Measurements from ENCODE around the gene IQCC. TPM values are rescaled to one million over a fixed set of nuclear protein-coding genes. Genes with fewer than 3 reads are reported as not detected.
A peak's percentile ranks its signal among the peaks of the same experiment; 100 is the strongest.

The IQCC gene
- total RNA-seq, 1 donor from 2014 or later: 3.1 TPM

DNA sequence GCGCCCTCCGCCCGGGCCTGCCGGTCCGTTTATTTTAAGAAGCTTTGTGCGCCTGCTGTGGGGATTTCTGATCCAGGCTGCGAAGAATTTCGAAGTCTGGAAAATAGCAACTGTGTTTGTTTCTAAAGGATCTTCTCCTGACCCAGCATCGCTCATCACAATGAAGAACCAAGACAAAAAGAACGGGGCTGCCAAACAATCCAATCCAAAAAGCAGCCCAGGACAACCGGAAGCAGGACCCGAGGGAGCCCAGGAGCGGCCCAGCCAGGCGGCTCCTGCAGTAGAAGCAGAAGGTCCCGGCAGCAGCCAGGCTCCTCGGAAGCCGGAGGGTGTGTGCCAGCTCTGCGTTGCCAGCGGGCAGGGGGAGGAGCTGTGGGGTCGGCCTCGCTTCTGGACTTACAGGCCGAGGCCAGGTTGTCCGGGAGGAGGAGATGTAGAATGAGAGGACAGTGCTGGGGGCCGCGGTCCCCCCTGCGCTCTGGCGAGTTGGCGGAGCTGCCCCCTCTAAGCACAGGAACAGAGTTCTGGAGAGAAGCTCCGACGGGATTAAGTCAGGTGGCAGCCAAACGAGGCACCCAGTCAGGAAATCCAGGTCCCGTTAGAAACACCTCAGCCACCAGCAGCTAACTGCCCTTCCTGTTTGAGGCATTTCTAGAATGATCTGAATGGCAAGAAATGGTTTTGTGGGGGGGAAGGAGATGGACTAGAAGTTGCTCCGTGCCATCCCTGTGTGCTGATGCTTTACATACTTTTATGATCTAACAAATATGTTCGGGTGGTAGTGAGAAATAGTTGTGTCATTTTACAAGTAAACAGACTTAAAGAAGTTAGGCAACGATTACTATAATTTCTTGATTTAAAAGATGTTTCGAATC is 25.0 kb upstream of the IQCC start:
- Mint-ChIP-seq H3K9me3 (ENCODE audit: unreplicated experiment) (no peaks in the 10 kb centered on the region), H3K27me3 (ENCODE audit: unreplicated experiment) (no peaks in the 10 kb centered on the region), H3K27ac (ENCODE audit: unreplicated experiment) (peak overlapping the region; percentile 97), H3K36me3 (ENCODE audit: unreplicated experiment) (peaks cover 23% of the 10 kb centered on the region), H3K4me3 (ENCODE audit: unreplicated experiment) (peak overlapping the region; percentile 88), H3K4me1 (ENCODE audit: unreplicated experiment) (peaks cover 44% of the 10 kb centered on the region)
- TF ChIP-seq CTCF (IDR thresholded peaks at IDR 0.05): no peak
- DNase-seq (ENCODE audit: extremely low spot score, unreplicated experiment): peak; percentile 90

- Mint-ChIP-seq H3K4me1 (ENCODE audit: unreplicated experiment) (peaks cover 46% of the 10 kb centered on the region), H3K4me3 (ENCODE audit: unreplicated experiment) (peak overlapping the region; percentile 88)
- DNase-seq (ENCODE audit: extremely low spot score, unreplicated experiment): no peak
Measured at GRCh38 chr1:32181065-32181464, 24.4 kb upstream of the IQCC start.

DNA sequence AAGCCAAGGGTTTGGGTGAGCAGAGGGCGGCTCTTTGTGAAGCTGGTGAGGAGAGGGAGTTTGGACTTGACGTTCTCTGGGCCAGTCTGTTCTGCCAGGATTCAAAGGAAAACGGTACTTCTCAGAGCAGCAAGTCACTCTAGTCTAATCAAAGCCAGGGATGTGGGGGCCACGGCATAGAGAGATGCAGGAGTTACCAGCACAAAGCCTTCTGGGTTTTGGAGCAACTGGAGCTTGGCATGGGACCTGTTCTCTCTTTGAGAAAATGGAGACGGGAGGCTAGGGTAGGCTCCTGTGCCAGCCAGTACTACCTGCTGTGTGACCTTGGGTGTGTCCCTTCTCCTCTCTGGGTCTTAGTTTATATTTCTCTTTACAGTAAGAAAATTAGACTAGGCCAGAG is 23.9 kb upstream of the IQCC start:
- Mint-ChIP-seq H3K27me3 (ENCODE audit: unreplicated experiment) (no peaks in the 10 kb centered on the region), H3K4me3 (ENCODE audit: unreplicated experiment) (peak overlapping the region; percentile 88), H3K4me1 (ENCODE audit: unreplicated experiment) (peaks cover 51% of the 10 kb centered on the region), H3K27ac (ENCODE audit: unreplicated experiment) (peak overlapping the region; percentile 97), H3K36me3 (ENCODE audit: unreplicated experiment) (peaks cover 29% of the 10 kb centered on the region), H3K9me3 (ENCODE audit: unreplicated experiment) (no peaks in the 10 kb centered on the region)
- no peak for TF ChIP-seq CTCF (IDR thresholded peaks at IDR 0.05)
- DNase-seq (ENCODE audit: extremely low spot score, unreplicated experiment): no peak

More at GRCh38 chr1:32181065-32181464, 24.4 kb upstream of the IQCC start:
- Mint-ChIP-seq H3K9me3 (ENCODE audit: unreplicated experiment) (no peaks in the 10 kb centered on the region), H3K36me3 (ENCODE audit: unreplicated experiment) (peaks cover 24% of the 10 kb centered on the region), H3K27ac (ENCODE audit: unreplicated experiment) (peak overlapping the region; percentile 97), H3K27me3 (ENCODE audit: unreplicated experiment) (no peaks in the 10 kb centered on the region)
- TF ChIP-seq CTCF (IDR thresholded peaks at IDR 0.05): no peak

GRCh38 chr1:32182060-32182459 is 23.4 kb upstream of the IQCC start:
- peak overlapping the region; percentile 18 for H3K27ac Mint-ChIP-seq (ENCODE audit: unreplicated experiment)
- H3K36me3 Mint-ChIP-seq (ENCODE audit: unreplicated experiment): peaks cover 30% of the 10 kb centered on the region
- no peaks in the 10 kb centered on the region for H3K27me3 Mint-ChIP-seq (ENCODE audit: unreplicated experiment)
- peak overlapping the region; percentile 14 for H3K4me3 Mint-ChIP-seq (ENCODE audit: unreplicated experiment)
- no peak for DNase-seq (ENCODE audit: extremely low spot score, unreplicated experiment)
- peaks cover 51% of the 10 kb centered on the region for H3K4me1 Mint-ChIP-seq (ENCODE audit: unreplicated experiment)
- TF ChIP-seq CTCF (IDR thresholded peaks at IDR 0.05): no peak
- no peaks in the 10 kb centered on the region for H3K9me3 Mint-ChIP-seq (ENCODE audit: unreplicated experiment)

GRCh38 chr1:32184650-32185049 is 20.8 kb upstream of the IQCC start:
- peaks cover 46% of the 10 kb centered on the region for H3K36me3 Mint-ChIP-seq (ENCODE audit: unreplicated experiment)
- no peaks in the 10 kb centered on the region for H3K27me3 Mint-ChIP-seq (ENCODE audit: unreplicated experiment)
- H3K4me1 Mint-ChIP-seq (ENCODE audit: unreplicated experiment): peaks cover 48% of the 10 kb centered on the region
- no peak overlapping the region for H3K27ac Mint-ChIP-seq (ENCODE audit: unreplicated experiment)
- no peak for TF ChIP-seq CTCF (IDR thresholded peaks at IDR 0.05)
- no peaks in the 10 kb centered on the region for H3K9me3 Mint-ChIP-seq (ENCODE audit: unreplicated experiment)
- peak overlapping the region; percentile 3 for H3K4me3 Mint-ChIP-seq (ENCODE audit: unreplicated experiment)
- DNase-seq (ENCODE audit: extremely low spot score, unreplicated experiment): no peak
